Transverse colon (tissue), 4 donors: Measurements from ENCODE around the gene RNF44. TPM values are rescaled to one million over a fixed set of nuclear protein-coding genes. Genes with fewer than 3 reads are reported as not detected.
A peak's percentile ranks its signal among the peaks of the same experiment; 100 is the strongest.

Experiments
- DNase-seq: peaks from one replicate; pipeline ENCODE4 v3.0.0-alpha.2; 2019
- H3K27ac ChIP-seq, 4 donors: fragments of 200-600 bp; sonication (generic); 2 replicates each; pipeline ENCODE4 v1.5.1; 2016 to 2018; ENCODE audit warnings: inconsistent platforms in 4 of 4
- H3K27me3 ChIP-seq: fragments of 200-600 bp; sonication (generic); 2 replicates; pipeline ENCODE4 v1.5.1; 2017; ENCODE audit warnings: inconsistent platforms
- H3K36me3 ChIP-seq, 4 donors: fragments of 200-600 bp; sonication (generic); 2 replicates each; pipeline ENCODE4 v1.5.1; 2017 to 2019; ENCODE audit warnings: inconsistent platforms in 4 of 4
- H3K4me1 ChIP-seq, 4 donors: fragments of 200-600 bp; sonication (generic); 2 replicates each; pipeline ENCODE4 v1.5.1; 2017 to 2020; ENCODE audit warnings: inconsistent platforms in 4 of 4
- H3K4me3 ChIP-seq, 4 donors: fragments of 200-600 bp; sonication (generic); 1 replicate in 1 of 4; 2 replicates in 3 of 4; pipeline versions ENCODE4 v1.5.1 to v1.6.1; 2017 to 2019; ENCODE audit warnings: inconsistent platforms in 4 of 4
- H3K9me3 ChIP-seq, 2 donors: fragments of 200-600 bp; sonication (generic); 2 replicates each; pipeline ENCODE4 v1.5.1; 2017 to 2019; ENCODE audit warnings: inconsistent platforms in 2 of 2
- CTCF ChIP-seq, 5 experiments: fragments of 200-600 bp in 3 of 5; fragments of 450-650 bp in 2 of 5; sonication (generic) in 3 of 5; IDR thresholded peaks; 1 replicate in 2 of 5; 2 replicates in 3 of 5; pipeline ENCODE4 v1.5.1; 2016 to 2017; ENCODE audit warnings: antibody characterized with exemption in 5 of 5, inconsistent platforms in 3 of 5, mild to moderate bottlenecking in 2 of 5, moderate library complexity in 1 of 5
- EP300 ChIP-seq: sonication (generic); formaldehyde crosslinking; IDR thresholded peaks from one replicate; pipeline ENCODE4 v1.6.1; 2017; ENCODE audit warnings: antibody characterized with exemption, low read depth
- POLR2A ChIP-seq: fragments of 450-650 bp; IDR thresholded peaks from one replicate; pipeline ENCODE4 v1.6.1; 2016; ENCODE audit warnings: antibody characterized with exemption, mild to moderate bottlenecking, moderate library complexity
- POLR2AphosphoS5 ChIP-seq, 3 donors: sonication (generic); formaldehyde crosslinking; IDR thresholded peaks; one replicate each; pipeline ENCODE4 v1.6.1; 2016; ENCODE audit warnings: antibody characterized with exemption in 3 of 3
- WGBS, 2 donors: methylation state at CpG; one replicate each; pipeline ENCODE4 v1.1.5; 2018; ENCODE audit warnings: low coverage in 1 of 2; 5-methylcytosine and 5-hydroxymethylcytosine counted together
- in situ Hi-C, 4 donors: fragments of 200-750 bp; cut with MboI; loops; one replicate each; pipeline versions ENCODE4 v1.15.0 to v1.15.1; 2017; ENCODE audit warnings: low sequenced_read_pairs in 3 of 4, low pct_ligation_motif_present in 1 of 4, low pct_unique_long_range_greater_than_20kb in 1 of 4
- intact Hi-C: fragments of 100-400 bp; cut with DNase I; formaldehyde crosslinking; loops from one replicate; pipeline ENCODE4 v1.15.1; 2023; ENCODE audit warnings: low total_unique reads
- total RNA-seq, 4 donors: library from RNA; depleted of rRNA; stranded (reverse); fragments of >200 nt; gene quantifications; one replicate each; pipeline ENCODE4 v1.1.0, GENCODE V29; 2016

Gene RNF44
- total RNA-seq, 4 donors from 2014 or later: 43.8 to 65.6 (median 54.8) TPM

- intact Hi-C loops: no loop called here
Observed at GRCh38 chr5:176575066-176575465, 37.9 kb upstream of the RNF44 start.

GRCh38 chr5:176574297-176574591, 37.0 kb upstream of the RNF44 start:
- Histone ChIP-seq H3K27me3 (peaks cover 7% of the 10 kb centered on the region), H3K4me3 (no peak overlapping the region), H3K4me1 (no peaks in the 10 kb centered on the region), H3K27ac (no peak overlapping the region), H3K36me3 (no peaks in the 10 kb centered on the region), H3K9me3 (no peaks in the 10 kb centered on the region)
- DNase-seq: no peak
- intact Hi-C loops (no loop called here), in situ Hi-C loops (loop anchor here in 1 of 4 donors (10.0 kb wide), 1 partner anchor 159 kb away; the partner anchor contains the start of gene CLTB)
- TF ChIP-seq POLR2A: no peak
- TF ChIP-seq CTCF (IDR thresholded peaks at IDR 0.05): no peak
- no peak for TF ChIP-seq EP300
- no peak for TF ChIP-seq POLR2AphosphoS5 (IDR thresholded peaks at IDR 0.05)
- 61% methylated on average over 10 of the region's 10 CpGs; no CpG with 5 or more reads in 1 of the 2 donors for WGBS, 2 donors

More at GRCh38 chr5:176575066-176575465, 37.9 kb upstream of the RNF44 start:
- no peak overlapping the region for H3K27ac ChIP-seq
- TF ChIP-seq CTCF (IDR thresholded peaks at IDR 0.05) (no peak), POLR2A (no peak)
- 85% methylated on average over 14 of the region's 14 CpGs; no CpG with 5 or more reads in 1 of the 2 donors for WGBS, 2 donors
- peaks cover 5% of the 10 kb centered on the region for H3K27me3 ChIP-seq
- in situ Hi-C loops: loop anchor here in 2 of 4 donors (10.0 to 25.0 kb wide), 2 partner anchors 160 to 163 kb away; partner anchors contain the start of gene CLTB (in 2 of the 2)
- H3K36me3 ChIP-seq: no peaks in the 10 kb centered on the region
- DNase-seq: no peak
- H3K4me3 ChIP-seq: no peak overlapping the region
- no peaks in the 10 kb centered on the region for H3K4me1 ChIP-seq
- H3K9me3 ChIP-seq: no peaks in the 10 kb centered on the region

- Histone ChIP-seq H3K27me3 (peaks cover 7% of the 10 kb centered on the region), H3K4me3 (no peak overlapping the region), H3K9me3 (no peaks in the 10 kb centered on the region), H3K4me1 (no peaks in the 10 kb centered on the region), H3K27ac (no peak overlapping the region), H3K36me3 (no peaks in the 10 kb centered on the region)
- in situ Hi-C loops (loop anchor here in 1 of 4 donors (10.0 kb wide), 1 partner anchor 159 kb away; the partner anchor contains the start of gene CLTB), intact Hi-C loops (no loop called here)
- 46 to 97% methylated on average over 4 to 18 of the region's 18 CpGs for WGBS, 2 donors
- peak; percentile 73 for DNase-seq
- TF ChIP-seq POLR2A (no peak), CTCF (IDR thresholded peaks at IDR 0.05) (peak; percentile 63 to 82 (median 77))
Observed at GRCh38 chr5:176573564-176574296, 36.5 kb upstream of the RNF44 start.

- 61 to 88% methylated on average over 1 to 6 of the region's 6 CpGs for WGBS, 2 donors
Observed at GRCh38 chr5:176570044-176570443, 32.8 kb upstream of the RNF44 start.

More at GRCh38 chr5:176570044-176570443, 32.8 kb upstream of the RNF44 start:
- no peaks in the 10 kb centered on the region for H3K9me3 ChIP-seq
- DNase-seq: no peak
- H3K27ac ChIP-seq: no peak overlapping the region
- H3K36me3 ChIP-seq: no peaks in the 10 kb centered on the region
- intact Hi-C loops (no loop called here), in situ Hi-C loops (loop anchor here in 1 of 4 donors (10.0 kb wide), 1 partner anchor 155 kb away; the partner anchor contains the start of gene CLTB)
- no peaks in the 10 kb centered on the region for H3K4me1 ChIP-seq
- H3K27me3 ChIP-seq: peaks cover 7% of the 10 kb centered on the region
- no peak overlapping the region for H3K4me3 ChIP-seq
- no peak for TF ChIP-seq POLR2AphosphoS5 (IDR thresholded peaks at IDR 0.05)
